ENCODE data around the gene GPC3.
A peak's percentile ranks its signal among the peaks of the same experiment; 100 is the strongest.

Gene GPC3

GRCh38 chrX:134013092-134013497 is 27.7 kb upstream of the GPC3 start:
- Histone ChIP-seq H2BK120ac (ENCODE audit: low read depth, low read length) (no peak overlapping the region), H2AK5ac (ENCODE audit: low read length) (no peak overlapping the region), H3K9ac (ENCODE audit: low read length) (no peak overlapping the region), H3K4ac (ENCODE audit: low read depth, low read length) (no peak overlapping the region), H3K18ac (ENCODE audit: low read length) (no peak overlapping the region), H3K27me3 (ENCODE audit: insufficient read depth, low read length, poor library complexity) (no peaks in the 10 kb centered on the region), H3K36me3 (ENCODE audit: control insufficient read depth, insufficient read depth, low read length) (no peaks in the 10 kb centered on the region), H3K79me1 (ENCODE audit: low read length) (no peaks in the 10 kb centered on the region), H3K4me1 (ENCODE audit: control insufficient read depth, low read depth, low read length) (no peaks in the 10 kb centered on the region), H3K4me3 (ENCODE audit: low read length) (no peak overlapping the region), H3K27ac (ENCODE audit: low read depth, low read length) (no peak overlapping the region), H4K5ac (ENCODE audit: low read length) (no peak overlapping the region), H2BK15ac (replicated peaks; ENCODE audit: low read depth) (no peak overlapping the region), H3K79me2 (ENCODE audit: control insufficient read depth, insufficient read depth, low read length) (no peaks in the 10 kb centered on the region), H3K23ac (ENCODE audit: low read length) (no peak overlapping the region), H3K56ac (ENCODE audit: low read length) (no peak overlapping the region), H3K4me2 (ENCODE audit: low read length) (no peak overlapping the region), H2BK5ac (ENCODE audit: low read length) (no peak overlapping the region), H4K8ac (ENCODE audit: low read depth, low read length) (no peak overlapping the region)
- no CpG with 5 or more reads among the region's 1 CpG for WGBS (ENCODE audit: extremely low coverage, insufficient coverage, low lambda C conversion rate)
- DNase-seq = no peak

GRCh38 chrX:134010690-134011089 is 25.3 kb upstream of the GPC3 start:
- Histone ChIP-seq H3K4me2 (ENCODE audit: low read length) (no peak overlapping the region), H3K4me3 (ENCODE audit: low read length) (no peak overlapping the region), H3K23ac (ENCODE audit: low read length) (no peak overlapping the region), H3K27ac (ENCODE audit: low read depth, low read length) (no peak overlapping the region), H4K5ac (ENCODE audit: low read length) (no peak overlapping the region), H3K18ac (ENCODE audit: low read length) (no peak overlapping the region), H3K4me1 (ENCODE audit: control insufficient read depth, low read depth, low read length) (no peaks in the 10 kb centered on the region), H2BK120ac (ENCODE audit: low read depth, low read length) (no peak overlapping the region), H3K79me1 (ENCODE audit: low read length) (no peaks in the 10 kb centered on the region), H3K36me3 (ENCODE audit: control insufficient read depth, insufficient read depth, low read length) (no peaks in the 10 kb centered on the region), H2AK5ac (ENCODE audit: low read length) (no peak overlapping the region), H2BK15ac (replicated peaks; ENCODE audit: low read depth) (no peak overlapping the region), H4K8ac (ENCODE audit: low read depth, low read length) (no peak overlapping the region), H3K56ac (ENCODE audit: low read length) (no peak overlapping the region), H3K9ac (ENCODE audit: low read length) (no peak overlapping the region), H3K79me2 (ENCODE audit: control insufficient read depth, insufficient read depth, low read length) (no peaks in the 10 kb centered on the region), H3K4ac (ENCODE audit: low read depth, low read length) (no peak overlapping the region), H3K27me3 (ENCODE audit: insufficient read depth, low read length, poor library complexity) (no peaks in the 10 kb centered on the region), H2BK5ac (ENCODE audit: low read length) (no peak overlapping the region)
- no peak for DNase-seq
- WGBS (ENCODE audit: extremely low coverage, insufficient coverage, low lambda C conversion rate) = no CpG with 5 or more reads among the region's 1 CpG

GRCh38 chrX:134007716-134008115 is 22.3 kb upstream of the GPC3 start:
- DNase-seq = peak; percentile 19
- no CpG with 5 or more reads among the region's 1 CpG for WGBS (ENCODE audit: extremely low coverage, insufficient coverage, low lambda C conversion rate)

DNA sequence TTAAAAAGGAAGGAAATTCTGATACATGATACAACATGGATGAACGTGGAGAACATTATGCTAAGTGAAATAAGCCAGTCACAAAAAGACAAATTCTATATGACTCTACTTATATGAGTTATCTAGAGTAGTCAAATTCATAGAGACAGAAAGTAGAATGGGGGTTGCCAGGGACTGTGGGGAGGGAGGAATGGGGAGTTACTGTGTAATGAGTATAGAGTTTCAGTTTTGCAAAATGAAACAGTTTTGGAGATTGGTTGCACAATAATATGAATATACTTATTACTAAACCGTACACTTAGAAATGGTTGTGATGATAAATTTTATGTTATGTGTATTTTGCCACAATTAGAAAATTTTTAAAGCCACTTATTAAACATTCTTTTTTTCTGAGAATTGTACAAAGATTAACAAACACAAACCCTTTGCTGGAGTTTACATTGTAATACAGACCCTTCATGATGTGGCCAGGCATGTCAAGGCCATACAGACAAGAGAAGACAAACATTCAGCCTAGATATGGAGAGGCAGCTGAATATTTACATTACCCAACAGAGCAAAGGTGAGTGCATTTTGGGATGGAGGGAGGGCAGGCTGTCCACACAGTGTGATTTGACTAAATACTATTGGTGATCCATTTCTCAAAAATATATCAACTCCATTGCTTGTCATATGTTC is 21.2 kb upstream of the GPC3 start:
- Histone ChIP-seq H3K23ac (ENCODE audit: low read length) (no peak overlapping the region), H3K4me3 (ENCODE audit: low read length) (no peak overlapping the region), H3K79me2 (ENCODE audit: control insufficient read depth, insufficient read depth, low read length) (no peaks in the 10 kb centered on the region), H2AK5ac (ENCODE audit: low read length) (no peak overlapping the region), H4K8ac (ENCODE audit: low read depth, low read length) (no peak overlapping the region), H2BK120ac (ENCODE audit: low read depth, low read length) (no peak overlapping the region), H3K18ac (ENCODE audit: low read length) (no peak overlapping the region), H3K9ac (ENCODE audit: low read length) (no peak overlapping the region), H2BK5ac (ENCODE audit: low read length) (no peak overlapping the region), H3K4me1 (ENCODE audit: control insufficient read depth, low read depth, low read length) (no peaks in the 10 kb centered on the region), H3K27ac (ENCODE audit: low read depth, low read length) (no peak overlapping the region), H3K27me3 (ENCODE audit: insufficient read depth, low read length, poor library complexity) (no peaks in the 10 kb centered on the region), H3K4me2 (ENCODE audit: low read length) (no peak overlapping the region), H3K79me1 (ENCODE audit: low read length) (no peaks in the 10 kb centered on the region), H4K5ac (ENCODE audit: low read length) (no peak overlapping the region), H2BK15ac (replicated peaks; ENCODE audit: low read depth) (no peak overlapping the region), H3K36me3 (ENCODE audit: control insufficient read depth, insufficient read depth, low read length) (no peaks in the 10 kb centered on the region), H3K4ac (ENCODE audit: low read depth, low read length) (no peak overlapping the region), H3K56ac (ENCODE audit: low read length) (no peak overlapping the region)
- no CpG with 5 or more reads among the region's 2 CpGs for WGBS (ENCODE audit: extremely low coverage, insufficient coverage, low lambda C conversion rate)
- no peak for DNase-seq

More at GRCh38 chrX:134007716-134008115, 22.3 kb upstream of the GPC3 start:
- H3K36me3 ChIP-seq (ENCODE audit: control insufficient read depth, insufficient read depth, low read length) = no peaks in the 10 kb centered on the region
- no peak overlapping the region for H3K4me2 ChIP-seq (ENCODE audit: low read length)
- no peak overlapping the region for H3K9ac ChIP-seq (ENCODE audit: low read length)
- H3K4ac ChIP-seq (ENCODE audit: low read depth, low read length) = no peak overlapping the region
- H3K79me2 ChIP-seq (ENCODE audit: control insufficient read depth, insufficient read depth, low read length) = no peaks in the 10 kb centered on the region
- H3K27ac ChIP-seq (ENCODE audit: low read depth, low read length) = no peak overlapping the region
- H4K8ac ChIP-seq (ENCODE audit: low read depth, low read length) = no peak overlapping the region
- H2BK5ac ChIP-seq (ENCODE audit: low read length) = no peak overlapping the region
- H4K5ac ChIP-seq (ENCODE audit: low read length) = no peak overlapping the region
- no peak overlapping the region for H2AK5ac ChIP-seq (ENCODE audit: low read length)
- no peak overlapping the region for H2BK120ac ChIP-seq (ENCODE audit: low read depth, low read length)
- no peak overlapping the region for H3K18ac ChIP-seq (ENCODE audit: low read length)
- H3K56ac ChIP-seq (ENCODE audit: low read length) = no peak overlapping the region
- no peak overlapping the region for H3K23ac ChIP-seq (ENCODE audit: low read length)
- no peak overlapping the region for H2BK15ac ChIP-seq (replicated peaks; ENCODE audit: low read depth)
- no peak overlapping the region for H3K4me3 ChIP-seq (ENCODE audit: low read length)
- no peaks in the 10 kb centered on the region for H3K4me1 ChIP-seq (ENCODE audit: control insufficient read depth, low read depth, low read length)
- no peaks in the 10 kb centered on the region for H3K27me3 ChIP-seq (ENCODE audit: insufficient read depth, low read length, poor library complexity)
- H3K79me1 ChIP-seq (ENCODE audit: low read length) = no peaks in the 10 kb centered on the region

GRCh38 chrX:134004084-134004483 is 18.7 kb upstream of the GPC3 start:
- H3K56ac ChIP-seq (ENCODE audit: low read length) = no peak overlapping the region
- no peak overlapping the region for H3K23ac ChIP-seq (ENCODE audit: low read length)
- H4K5ac ChIP-seq (ENCODE audit: low read length) = no peak overlapping the region
- no peak for DNase-seq
- WGBS (ENCODE audit: extremely low coverage, insufficient coverage, low lambda C conversion rate) = no CpG with 5 or more reads among the region's 2 CpGs
- H2BK5ac ChIP-seq (ENCODE audit: low read length) = no peak overlapping the region
- no peak overlapping the region for H3K18ac ChIP-seq (ENCODE audit: low read length)
- no peak overlapping the region for H3K9ac ChIP-seq (ENCODE audit: low read length)
- no peak overlapping the region for H2BK15ac ChIP-seq (replicated peaks; ENCODE audit: low read depth)
- no peak overlapping the region for H3K27ac ChIP-seq (ENCODE audit: low read depth, low read length)
- H3K4me1 ChIP-seq (ENCODE audit: control insufficient read depth, low read depth, low read length) = no peaks in the 10 kb centered on the region
- no peaks in the 10 kb centered on the region for H3K79me1 ChIP-seq (ENCODE audit: low read length)
- no peak overlapping the region for H4K8ac ChIP-seq (ENCODE audit: low read depth, low read length)
- no peak overlapping the region for H2AK5ac ChIP-seq (ENCODE audit: low read length)
- H3K27me3 ChIP-seq (ENCODE audit: insufficient read depth, low read length, poor library complexity) = no peaks in the 10 kb centered on the region
- no peak overlapping the region for H2BK120ac ChIP-seq (ENCODE audit: low read depth, low read length)
- no peak overlapping the region for H3K4ac ChIP-seq (ENCODE audit: low read depth, low read length)
- no peak overlapping the region for H3K4me2 ChIP-seq (ENCODE audit: low read length)
- no peaks in the 10 kb centered on the region for H3K36me3 ChIP-seq (ENCODE audit: control insufficient read depth, insufficient read depth, low read length)
- no peaks in the 10 kb centered on the region for H3K79me2 ChIP-seq (ENCODE audit: control insufficient read depth, insufficient read depth, low read length)
- H3K4me3 ChIP-seq (ENCODE audit: low read length) = no peak overlapping the region

Measured in mesendoderm (in vitro differentiated cells).